IMR-90 (cell line): ENCODE measurements around the gene GEMIN2. TPM values are rescaled to one million over a fixed set of nuclear protein-coding genes. Genes with fewer than 3 reads are reported as not detected.
"Not testable (repeated sequence)": the region's sequence is repeated elsewhere in the genome, so short reads cannot be mapped to it uniquely, and the experiment has no call there.

Experiments used
- ATAC-seq: fragments of 200-7000 bp; cut with Tn5 transposase; 2 replicates; pipeline ENCODE4 v1.9.1; 2020; ENCODE audit warnings: low read depth, mild to moderate bottlenecking, moderate library complexity
- BruUV-seq: library from RNA; stranded (reverse); fragments of 400-500 nt; replicated peaks from 2 replicates; lab custom pipeline; 2021; lab: Mats Ljungman, UMichigan
- CTCF ChIA-PET: fragments of 300-600 bp; formaldehyde crosslinking; extraction: SDS; loops from one replicate; lab custom pipeline; 2021; ENCODE audit warnings: antibody characterized with exemption; lab: Yijun Ruan, JAX
- POLR2A ChIA-PET: fragments of 300-600 bp; sonication (Branson Sonifier 250); formaldehyde crosslinking; loops from one replicate; lab custom pipeline; 2022; ENCODE audit warnings: antibody characterized with exemption; ENCODE audit not compliant: unreplicated experiment; lab: Charles Lee
- DNase-seq: peaks from one replicate; pipeline ENCODE4 v3.0.0; 2013
- H2AFZ ChIP-seq: replicated peaks from 2 replicates; pipeline ENCODE3; 2013; ENCODE audit warnings: low read length, mild to moderate bottlenecking; ENCODE audit not compliant: poor library complexity
- H2AK5ac ChIP-seq: 2 replicates; pipeline ENCODE4 v1.6.1; 2013; ENCODE audit warnings: low read depth, low read length, inconsistent platforms
- H2AK9ac ChIP-seq: replicated peaks from 2 replicates; pipeline ENCODE3; 2013; ENCODE audit warnings: mild to moderate bottlenecking, low read depth, low read length, moderate library complexity; ENCODE audit not compliant: poor library complexity
- H2BK120ac ChIP-seq: 2 replicates; pipeline ENCODE4 v1.6.1; 2013; ENCODE audit warnings: low read depth, low read length, inconsistent platforms
- H2BK15ac ChIP-seq: 3 replicates; pipeline ENCODE4 v1.6.1; 2013; ENCODE audit warnings: low read depth, low read length, inconsistent platforms
- H2BK20ac ChIP-seq: 2 replicates; pipeline ENCODE4 v1.6.1; 2013; ENCODE audit warnings: low read depth, mild to moderate bottlenecking, inconsistent platforms, low read length, moderate library complexity
- H2BK5ac ChIP-seq: 2 replicates; pipeline ENCODE4 v1.6.1; 2013; ENCODE audit warnings: mild to moderate bottlenecking, low read depth, low read length, inconsistent platforms; ENCODE audit not compliant: poor library complexity, severe bottlenecking
- H3K14ac ChIP-seq: replicated peaks from 2 replicates; pipeline ENCODE4 v1.6.1; 2013; ENCODE audit warnings: low read depth, low read length, inconsistent platforms
- H3K18ac ChIP-seq: 2 replicates; pipeline ENCODE4 v1.6.1; 2013; ENCODE audit warnings: low read depth, low read length, control low read depth
- H3K23ac ChIP-seq: 2 replicates; pipeline ENCODE4 v1.6.1; 2013; ENCODE audit warnings: low read depth, low read length, inconsistent platforms
- H3K27ac ChIP-seq: 2 replicates; pipeline ENCODE4 v1.5.1; 2013; ENCODE audit warnings: mild to moderate bottlenecking, control low read depth, low read length; ENCODE audit not compliant: insufficient read depth
- H3K27me3 ChIP-seq: 2 replicates; pipeline ENCODE4 v1.6.1; 2013; ENCODE audit warnings: low read length; ENCODE audit not compliant: control insufficient read depth, insufficient read depth
- H3K36me3 ChIP-seq: 2 replicates; pipeline ENCODE4 v1.6.1; 2013; ENCODE audit warnings: low read length, mixed read lengths; ENCODE audit not compliant: control insufficient read depth, insufficient read depth
- H3K4ac ChIP-seq: 2 replicates; pipeline ENCODE4 v1.6.1; 2013; ENCODE audit warnings: low read depth, low read length, inconsistent platforms
- H3K4me1 ChIP-seq: 2 replicates; pipeline ENCODE4 v1.6.1; 2013; ENCODE audit warnings: low read length, mixed read lengths; ENCODE audit not compliant: control insufficient read depth, insufficient read depth
- H3K4me2 ChIP-seq: 2 replicates; pipeline ENCODE4 v1.6.1; 2013; ENCODE audit warnings: low read depth, mild to moderate bottlenecking, control low read depth, low read length, moderate library complexity
- H3K4me3 ChIP-seq: 2 replicates; pipeline ENCODE4 v1.5.1; 2013; ENCODE audit warnings: low read depth, mild to moderate bottlenecking, control low read depth, low read length, moderate library complexity; ENCODE audit not compliant: insufficient read depth
- H3K56ac ChIP-seq: 2 replicates; pipeline ENCODE4 v1.6.1; 2013; ENCODE audit warnings: low read length, inconsistent platforms; ENCODE audit not compliant: insufficient read depth; ENCODE audit errors: extremely low read depth
- H3K79me1 ChIP-seq, 2 experiments: 2 replicates each; pipeline ENCODE4 v1.6.1; 2013; ENCODE audit warnings: low read length in 2 of 2, inconsistent platforms in 1 of 2, low read depth in 1 of 2
- H3K9ac ChIP-seq: 2 replicates; pipeline ENCODE4 v1.6.1; 2013; ENCODE audit warnings: low read depth, low read length, control low read depth
- H3K9me1 ChIP-seq: 2 replicates; pipeline ENCODE4 v1.6.1; 2013; ENCODE audit warnings: low read length, inconsistent platforms; ENCODE audit not compliant: insufficient read depth
- H3K9me3 ChIP-seq: 2 replicates; pipeline ENCODE4 v1.6.1; 2013; ENCODE audit warnings: low read length; ENCODE audit not compliant: control insufficient read depth, insufficient read depth
- H4K20me1 ChIP-seq: 2 replicates; pipeline ENCODE4 v1.6.1; 2013; ENCODE audit warnings: low read length, inconsistent platforms; ENCODE audit not compliant: insufficient read depth
- H4K5ac ChIP-seq: 2 replicates; pipeline ENCODE4 v1.6.1; 2013; ENCODE audit warnings: mild to moderate bottlenecking, low read depth, low read length, control low read depth
- H4K8ac ChIP-seq, 2 experiments: 2 replicates each; pipeline ENCODE4 v1.6.1; 2013; ENCODE audit warnings: low read depth in 2 of 2, low read length in 2 of 2, control low read depth in 1 of 2, inconsistent platforms in 1 of 2
- H4K91ac ChIP-seq: 2 replicates; pipeline ENCODE4 v1.6.1; 2013; ENCODE audit warnings: low read depth, low read length, inconsistent platforms; ENCODE audit not compliant: insufficient read depth
- WGBS, 2 experiments: methylation state at CpG; one replicate each; pipeline versions ENCODE4 v1.1.5 to v1.1.7; 2013; ENCODE audit warnings: missing lambda C conversion rate in 2 of 2; ENCODE audit not compliant: insufficient read length in 1 of 2; ENCODE audit errors: extremely low coverage in 2 of 2; 5-methylcytosine and 5-hydroxymethylcytosine counted together
- dilution Hi-C: fragments of 300-500 bp; cut with HindIII; formaldehyde crosslinking; loops from one replicate; pipeline ENCODE4 v1.14.3; 2018; ENCODE audit warnings: low sequenced_read_pairs; ENCODE audit not compliant: unreplicated experiment
- in situ Hi-C: fragments of 300-500 bp; cut with MboI; formaldehyde crosslinking; loops from 3 replicates; pipeline ENCODE4 v1.14.3; 2019; ENCODE audit warnings: low sequenced_read_pairs, inconsistent platforms, mixed read lengths
- intact Hi-C: fragments of 100-400 bp; cut with micrococcal nuclease; formaldehyde crosslinking; loops from 2 replicates; pipeline ENCODE4 v1.10.0; 2022
- polyA plus RNA-seq, 3 experiments: library from polyadenylated mRNA; depleted of rRNA; stranded (reverse); fragments of >200 nt; gene quantifications; 2 replicates each; pipeline ENCODE4 v1.2.3, GENCODE V29; 2012; ENCODE audit warnings: low replicate concordance in 1 of 3
- total RNA-seq: library from RNA; depleted of rRNA; stranded (reverse); fragments of >200 nt; gene quantifications from 2 replicates; pipeline ENCODE4 v1.2.3, GENCODE V29; 2012

GEMIN2 gene
- total and polyA plus RNA-seq, 2 of the 4 experiments (the other 2 are of a cell fraction) = 10.6 to 11.2 TPM

- in situ Hi-C loops, H2AFZ ChIP-seq: not testable (repeated sequence)
- intact Hi-C loops = loop anchor here (10.0 kb wide), 1 partner anchor 161 kb away; no protein-coding TSS in a partner anchor
Observed at GRCh38 chr14:39104078-39104801, 9.9 kb upstream of the GEMIN2 start.

More at GRCh38 chr14:39104078-39104801, 9.9 kb upstream of the GEMIN2 start:
- Histone ChIP-seq H2BK5ac (peak overlapping the region; percentile 90), H4K8ac (peak overlapping the region; percentile 85 to 96; a peak in 3 of 4 replicates), H3K27ac (peak overlapping the region; percentile 83), H3K4me3 (peak overlapping the region; percentile 80), H3K4ac (peak overlapping the region; percentile 95; the same call in 1 of the 2 replicates), H3K56ac (peak overlapping the region; percentile 96), H3K9ac (peak overlapping the region; percentile 84), H2AK5ac (peak overlapping the region; percentile 67), H3K4me2 (peak overlapping the region; percentile 84), H3K79me1 (peaks cover 6 to 26% of the 10 kb centered on the region in 2 experiments), H3K23ac (peak overlapping the region; percentile 96), H3K18ac (peak overlapping the region; percentile 12; the same call in 1 of the 2 replicates), H3K14ac (peak overlapping the region; percentile 97; the same call in 1 of the 2 replicates), H4K5ac (peak overlapping the region; percentile 85; the same call in 1 of the 2 replicates), H4K20me1 (peaks cover 12% of the 10 kb centered on the region)
- H3K9me3 ChIP-seq, BruUV-seq, H2BK20ac ChIP-seq, H3K9me1 ChIP-seq, H3K4me1 ChIP-seq, H2AK9ac ChIP-seq, CTCF ChIA-PET, H3K27me3 ChIP-seq, ATAC-seq, DNase-seq, H4K91ac ChIP-seq, H2BK120ac ChIP-seq, dilution Hi-C loops, H3K36me3 ChIP-seq, H2BK15ac ChIP-seq: not testable (repeated sequence)
- WGBS, 2 experiments = no CpG with 5 or more reads among the region's 17 CpGs
- POLR2A ChIA-PET = interaction anchor here (0.7 kb wide), 1 partner anchor 66 kb away, joined by 3 read pairs; the partner anchor contains the start of gene TRAPPC6B
